Loucy (cell line): ENCODE measurements around the gene CDS1.
A peak's percentile ranks its signal among the peaks of the same experiment; 100 is the strongest.

Experiments used
- H2AFZ ChIP-seq: fragments of 200-600 bp; sonication (generic); 2 replicates; pipeline ENCODE4 v1.6.0; 2016; ENCODE audit warnings: antibody characterized with exemption, mild to moderate bottlenecking, low read length, moderate library complexity
- H3F3A ChIP-seq: fragments of 200-600 bp; 2 replicates; pipeline ENCODE4 v1.6.0; 2016; ENCODE audit warnings: antibody characterized with exemption, low read depth, mild to moderate bottlenecking
- H3K27me3 ChIP-seq: fragments of 200-600 bp; sonication (generic); 2 replicates; pipeline ENCODE4 v1.6.1; 2014; ENCODE audit warnings: low read length, mild to moderate bottlenecking; ENCODE audit not compliant: insufficient read depth, poor library complexity, severe bottlenecking
- H3K36me3 ChIP-seq: fragments of 200-600 bp; sonication (generic); 2 replicates; pipeline ENCODE4 v1.6.1; 2016; ENCODE audit warnings: low read length; ENCODE audit not compliant: insufficient read depth
- H3K4me1 ChIP-seq: fragments of 200-600 bp; sonication (generic); 2 replicates; pipeline ENCODE4 v1.5.1; 2014; ENCODE audit warnings: low read length, mild to moderate bottlenecking; ENCODE audit not compliant: insufficient read depth, poor library complexity, severe bottlenecking
- H3K4me2 ChIP-seq: fragments of 200-600 bp; sonication (generic); 2 replicates; pipeline ENCODE4 v1.6.0; 2014; ENCODE audit warnings: antibody characterized with exemption, low read length, low read depth, mild to moderate bottlenecking; ENCODE audit not compliant: poor library complexity, severe bottlenecking
- H3K4me3 ChIP-seq: fragments of 200-600 bp; sonication (generic); 2 replicates; pipeline ENCODE4 v1.5.1; 2014; ENCODE audit warnings: low read length, mild to moderate bottlenecking, mixed read lengths; ENCODE audit not compliant: poor library complexity, severe bottlenecking
- H3K79me2 ChIP-seq: fragments of 200-600 bp; sonication (generic); 2 replicates; pipeline ENCODE4 v1.6.1; 2014; ENCODE audit warnings: low read length; ENCODE audit not compliant: insufficient read depth
- H3K9ac ChIP-seq: fragments of 200-600 bp; sonication (generic); 2 replicates; pipeline ENCODE4 v1.6.0; 2014; ENCODE audit warnings: mild to moderate bottlenecking, low read depth, low read length, moderate library complexity; ENCODE audit not compliant: poor library complexity, severe bottlenecking
- H3K9me2 ChIP-seq: fragments of 200-600 bp; sonication (generic); replicated peaks from 2 replicates; pipeline ENCODE4 v1.6.1; 2016; ENCODE audit warnings: low read depth, low read length, mixed read lengths
- H3K9me3 ChIP-seq: fragments of 200-600 bp; sonication (generic); 2 replicates; pipeline ENCODE4 v1.6.1; 2014; ENCODE audit warnings: mild to moderate bottlenecking, antibody characterized with exemption, low read length, low read depth; ENCODE audit not compliant: insufficient read depth
- H4K20me1 ChIP-seq: fragments of 200-600 bp; sonication (generic); 2 replicates; pipeline ENCODE4 v1.6.0; 2014; ENCODE audit warnings: antibody characterized with exemption, low read length, mild to moderate bottlenecking; ENCODE audit not compliant: insufficient read depth, poor library complexity, severe bottlenecking
- EZH2phosphoT487 ChIP-seq: fragments of 200-600 bp; IDR thresholded peaks from 2 replicates; pipeline ENCODE4 v1.6.1; 2018; ENCODE audit warnings: antibody characterized with exemption, mild to moderate bottlenecking, moderate library complexity, borderline replicate concordance
- TF ChIP-seq, protein P1 (sequence below): fragments of 200-600 bp; sonication (generic); conservative IDR thresholded peaks from 2 replicates; pipeline ENCODE4 v1.5.1; 2014; ENCODE audit warnings: mild to moderate bottlenecking, antibody characterized with exemption, low read length

The CDS1 gene

DNA sequence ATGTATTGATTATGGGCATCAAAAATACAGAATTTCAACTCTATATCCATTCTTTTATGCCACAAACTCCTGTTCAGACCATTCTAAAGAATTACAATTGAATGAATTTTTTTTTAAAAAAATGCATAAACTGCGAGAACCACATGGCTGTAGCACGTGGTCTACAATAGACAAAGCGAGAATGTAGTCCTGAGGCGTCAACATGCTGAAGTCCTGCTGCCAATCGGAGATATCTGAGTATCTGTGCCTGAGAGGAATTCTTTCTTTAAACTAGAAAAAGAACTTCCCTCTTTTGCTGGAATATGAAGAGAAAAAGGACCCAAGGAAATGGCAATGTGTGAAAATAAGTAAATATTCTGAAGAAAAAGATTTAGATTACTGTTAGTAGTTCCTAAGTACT is 105.7 kb downstream of the CDS1 start:
- H3K9me2 ChIP-seq = no peaks in the 10 kb centered on the region
- no peaks in the 10 kb centered on the region for H3K27me3 ChIP-seq
- H2AFZ ChIP-seq = no peak overlapping the region
- H3F3A ChIP-seq = no peaks in the 10 kb centered on the region
- TF ChIP-seq EZH2phosphoT487 = no peak
- TF ChIP-seq, protein P1, sequence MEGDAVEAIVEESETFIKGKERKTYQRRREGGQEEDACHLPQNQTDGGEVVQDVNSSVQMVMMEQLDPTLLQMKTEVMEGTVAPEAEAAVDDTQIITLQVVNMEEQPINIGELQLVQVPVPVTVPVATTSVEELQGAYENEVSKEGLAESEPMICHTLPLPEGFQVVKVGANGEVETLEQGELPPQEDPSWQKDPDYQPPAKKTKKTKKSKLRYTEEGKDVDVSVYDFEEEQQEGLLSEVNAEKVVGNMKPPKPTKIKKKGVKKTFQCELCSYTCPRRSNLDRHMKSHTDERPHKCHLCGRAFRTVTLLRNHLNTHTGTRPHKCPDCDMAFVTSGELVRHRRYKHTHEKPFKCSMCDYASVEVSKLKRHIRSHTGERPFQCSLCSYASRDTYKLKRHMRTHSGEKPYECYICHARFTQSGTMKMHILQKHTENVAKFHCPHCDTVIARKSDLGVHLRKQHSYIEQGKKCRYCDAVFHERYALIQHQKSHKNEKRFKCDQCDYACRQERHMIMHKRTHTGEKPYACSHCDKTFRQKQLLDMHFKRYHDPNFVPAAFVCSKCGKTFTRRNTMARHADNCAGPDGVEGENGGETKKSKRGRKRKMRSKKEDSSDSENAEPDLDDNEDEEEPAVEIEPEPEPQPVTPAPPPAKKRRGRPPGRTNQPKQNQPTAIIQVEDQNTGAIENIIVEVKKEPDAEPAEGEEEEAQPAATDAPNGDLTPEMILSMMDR = no peak
- no peaks in the 10 kb centered on the region for H4K20me1 ChIP-seq
- H3K36me3 ChIP-seq = peaks cover 15% of the 10 kb centered on the region; the same call in 1 of the 2 replicates
- no peaks in the 10 kb centered on the region for H3K79me2 ChIP-seq
- no peak overlapping the region for H3K9ac ChIP-seq
- no peak overlapping the region for H3K4me3 ChIP-seq
- H3K4me1 ChIP-seq = peaks cover 33% of the 10 kb centered on the region
- H3K9me3 ChIP-seq = no peaks in the 10 kb centered on the region
- no peak overlapping the region for H3K4me2 ChIP-seq

DNA sequence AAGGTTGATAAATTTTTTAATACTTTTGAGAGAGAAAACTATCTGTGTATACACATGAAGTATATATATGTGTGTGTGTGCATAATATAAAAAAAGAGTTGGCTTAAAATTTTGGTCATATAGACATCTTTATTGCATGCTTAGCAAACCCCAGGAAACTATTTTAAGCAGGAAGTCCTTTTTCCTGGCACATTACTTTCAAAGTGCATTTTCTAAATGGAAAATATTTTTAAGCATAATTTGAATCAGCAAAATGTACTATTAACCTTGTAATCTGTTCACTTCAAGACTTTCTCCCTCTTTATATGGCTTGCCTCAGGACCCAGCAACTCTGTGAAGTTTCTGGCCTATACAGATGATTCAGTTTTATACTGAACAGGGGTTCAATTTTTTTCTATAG is 106.3 kb downstream of the CDS1 start:
- H4K20me1 ChIP-seq = no peaks in the 10 kb centered on the region
- H3K36me3 ChIP-seq = peaks cover 12% of the 10 kb centered on the region; the same call in 1 of the 2 replicates
- H3K4me3 ChIP-seq = no peak overlapping the region
- no peaks in the 10 kb centered on the region for H3K9me2 ChIP-seq
- no peak overlapping the region for H3K9ac ChIP-seq
- TF ChIP-seq, protein P1 = no peak
- TF ChIP-seq EZH2phosphoT487 = no peak
- H3K4me1 ChIP-seq = peaks cover 33% of the 10 kb centered on the region
- H3K27me3 ChIP-seq = no peaks in the 10 kb centered on the region
- no peaks in the 10 kb centered on the region for H3F3A ChIP-seq
- H3K79me2 ChIP-seq = no peaks in the 10 kb centered on the region
- no peak overlapping the region for H2AFZ ChIP-seq
- no peak overlapping the region for H3K4me2 ChIP-seq
- H3K9me3 ChIP-seq = no peaks in the 10 kb centered on the region

DNA sequence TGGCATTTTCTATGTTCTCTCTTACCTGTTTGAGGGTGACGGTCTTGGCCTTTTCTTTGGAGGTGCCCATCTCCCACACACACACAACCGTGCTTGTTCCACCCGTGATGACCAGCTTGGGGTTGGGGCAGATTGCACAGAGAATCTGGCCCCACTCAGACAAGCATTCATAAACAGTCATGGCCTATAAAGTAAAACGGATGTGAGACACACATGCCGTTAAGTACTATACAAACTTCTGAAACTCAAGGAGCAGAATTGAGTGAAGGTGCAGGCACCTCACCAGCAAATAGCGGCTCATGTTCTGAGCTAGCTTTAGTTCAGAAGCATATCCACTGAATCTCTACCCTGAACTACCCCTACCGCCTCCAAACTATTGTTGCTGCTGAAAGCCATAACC is 107.6 kb downstream of the CDS1 start:
- Histone ChIP-seq H3K79me2 (no peaks in the 10 kb centered on the region), H3K36me3 (peaks cover 22% of the 10 kb centered on the region; the same call in 1 of the 2 replicates), H3K9me2 (no peaks in the 10 kb centered on the region), H3K9ac (no peak overlapping the region), H2AFZ (no peak overlapping the region), H3K9me3 (no peaks in the 10 kb centered on the region), H3K27me3 (no peaks in the 10 kb centered on the region), H3F3A (no peaks in the 10 kb centered on the region), H3K4me2 (no peak overlapping the region), H4K20me1 (no peaks in the 10 kb centered on the region), H3K4me1 (peaks cover 33% of the 10 kb centered on the region), H3K4me3 (no peak overlapping the region)
- no peak for TF ChIP-seq EZH2phosphoT487

DNA sequence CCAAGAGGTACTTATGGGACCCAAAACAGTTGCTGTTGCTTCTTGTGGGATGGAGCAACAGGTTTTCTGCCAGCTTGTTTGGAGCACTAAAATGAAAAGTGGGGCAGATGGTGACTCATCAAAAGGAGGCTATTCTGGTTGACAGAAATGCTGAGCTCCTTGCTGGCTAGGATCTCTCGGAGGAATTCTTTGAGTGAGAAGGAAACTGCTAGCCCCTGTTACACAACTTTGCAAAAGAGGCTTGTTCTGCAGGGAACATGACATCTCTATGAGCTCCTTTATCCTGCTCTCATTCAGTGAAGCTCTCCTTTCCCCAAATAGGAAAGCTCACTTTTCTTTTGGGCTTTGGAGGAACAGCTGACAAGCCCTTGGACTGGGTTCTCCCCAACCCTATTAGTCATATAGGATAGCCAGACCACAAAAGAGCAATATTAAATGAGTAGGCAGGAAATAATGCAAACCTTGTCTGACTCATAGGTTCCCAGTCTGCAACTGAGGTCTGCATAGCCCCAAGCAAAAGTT is 108.3 kb downstream of the CDS1 start:
- H3K79me2 ChIP-seq = no peaks in the 10 kb centered on the region
- H3K4me2 ChIP-seq = peak overlapping the region; percentile 18
- H3F3A ChIP-seq = no peaks in the 10 kb centered on the region
- H3K9me2 ChIP-seq = no peaks in the 10 kb centered on the region
- TF ChIP-seq, protein P1 = no peak
- TF ChIP-seq EZH2phosphoT487 = no peak
- H3K36me3 ChIP-seq = peaks cover 29% of the 10 kb centered on the region; the same call in 1 of the 2 replicates
- no peaks in the 10 kb centered on the region for H3K9me3 ChIP-seq
- H3K9ac ChIP-seq = no peak overlapping the region
- no peak overlapping the region for H2AFZ ChIP-seq
- peaks cover 33% of the 10 kb centered on the region for H3K4me1 ChIP-seq
- no peaks in the 10 kb centered on the region for H3K27me3 ChIP-seq
- H4K20me1 ChIP-seq = no peaks in the 10 kb centered on the region
- no peak overlapping the region for H3K4me3 ChIP-seq
